ENCODE data around the gene HDAC10.

HDAC10 gene

DNA sequence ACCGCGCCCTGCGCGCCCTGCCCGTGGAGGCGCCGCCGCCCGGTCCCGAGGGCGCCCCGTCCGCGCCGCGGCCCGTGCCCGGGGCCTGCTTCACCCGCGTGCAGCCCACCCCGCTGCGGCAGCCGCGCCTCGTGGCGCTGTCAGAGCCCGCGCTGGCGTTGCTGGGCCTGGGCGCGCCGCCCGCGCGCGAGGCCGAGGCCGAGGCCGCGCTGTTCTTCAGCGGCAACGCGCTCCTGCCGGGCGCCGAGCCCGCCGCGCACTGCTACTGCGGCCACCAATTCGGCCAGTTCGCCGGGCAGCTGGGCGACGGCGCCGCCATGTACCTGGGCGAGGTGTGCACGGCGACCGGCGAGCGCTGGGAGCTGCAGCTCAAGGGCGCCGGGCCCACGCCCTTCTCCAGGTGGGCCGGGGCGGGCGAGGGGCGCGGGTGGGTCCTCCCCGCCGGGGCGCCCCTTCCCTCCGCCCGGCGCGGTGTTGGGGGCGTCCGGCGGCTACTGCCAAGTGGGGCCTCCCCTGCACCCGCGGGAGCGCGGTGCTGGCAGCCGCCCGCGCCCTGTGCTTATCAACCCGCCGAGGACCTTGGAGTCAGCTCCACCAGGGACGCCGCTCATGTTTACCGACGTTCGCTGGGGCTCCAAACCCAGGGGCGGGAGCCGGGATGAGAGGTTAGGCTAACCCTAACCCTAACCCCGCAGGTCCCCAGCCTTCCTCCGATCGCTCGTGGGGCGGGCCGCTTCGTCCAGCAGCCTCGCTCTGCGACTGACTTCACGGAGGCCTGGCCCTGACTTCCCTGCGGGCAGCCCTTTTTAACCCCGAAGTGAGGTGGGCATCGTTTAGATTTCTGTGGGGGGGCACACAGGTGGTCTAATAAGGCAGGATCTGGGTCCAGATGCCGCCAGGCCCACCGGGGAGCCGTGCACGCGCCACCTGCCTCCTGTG lies 49.6 kb downstream of the HDAC10 start:
- TF ChIP-seq, protein P1, sequence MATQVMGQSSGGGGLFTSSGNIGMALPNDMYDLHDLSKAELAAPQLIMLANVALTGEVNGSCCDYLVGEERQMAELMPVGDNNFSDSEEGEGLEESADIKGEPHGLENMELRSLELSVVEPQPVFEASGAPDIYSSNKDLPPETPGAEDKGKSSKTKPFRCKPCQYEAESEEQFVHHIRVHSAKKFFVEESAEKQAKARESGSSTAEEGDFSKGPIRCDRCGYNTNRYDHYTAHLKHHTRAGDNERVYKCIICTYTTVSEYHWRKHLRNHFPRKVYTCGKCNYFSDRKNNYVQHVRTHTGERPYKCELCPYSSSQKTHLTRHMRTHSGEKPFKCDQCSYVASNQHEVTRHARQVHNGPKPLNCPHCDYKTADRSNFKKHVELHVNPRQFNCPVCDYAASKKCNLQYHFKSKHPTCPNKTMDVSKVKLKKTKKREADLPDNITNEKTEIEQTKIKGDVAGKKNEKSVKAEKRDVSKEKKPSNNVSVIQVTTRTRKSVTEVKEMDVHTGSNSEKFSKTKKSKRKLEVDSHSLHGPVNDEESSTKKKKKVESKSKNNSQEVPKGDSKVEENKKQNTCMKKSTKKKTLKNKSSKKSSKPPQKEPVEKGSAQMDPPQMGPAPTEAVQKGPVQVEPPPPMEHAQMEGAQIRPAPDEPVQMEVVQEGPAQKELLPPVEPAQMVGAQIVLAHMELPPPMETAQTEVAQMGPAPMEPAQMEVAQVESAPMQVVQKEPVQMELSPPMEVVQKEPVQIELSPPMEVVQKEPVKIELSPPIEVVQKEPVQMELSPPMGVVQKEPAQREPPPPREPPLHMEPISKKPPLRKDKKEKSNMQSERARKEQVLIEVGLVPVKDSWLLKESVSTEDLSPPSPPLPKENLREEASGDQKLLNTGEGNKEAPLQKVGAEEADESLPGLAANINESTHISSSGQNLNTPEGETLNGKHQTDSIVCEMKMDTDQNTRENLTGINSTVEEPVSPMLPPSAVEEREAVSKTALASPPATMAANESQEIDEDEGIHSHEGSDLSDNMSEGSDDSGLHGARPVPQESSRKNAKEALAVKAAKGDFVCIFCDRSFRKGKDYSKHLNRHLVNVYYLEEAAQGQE (IDR thresholded peaks at IDR 0.05; ENCODE audit: insufficient read depth in 1 of 2, low read depth in 2 of 2, low read length in 2 of 2) = no peak
- TF ChIP-seq TAF1 (IDR thresholded peaks at IDR 0.05; ENCODE audit: borderline replicate concordance, insufficient read depth, low read length) = no peak
- TF ChIP-seq POLR2AphosphoS5 (IDR thresholded peaks at IDR 0.05; ENCODE audit: low read depth, low read length) = no peak
- TF ChIP-seq SIN3A (IDR thresholded peaks at IDR 0.05; ENCODE audit: borderline replicate concordance, insufficient read depth, low read length) = no peak
- no peak for TF ChIP-seq FOXP2 (optimal IDR thresholded peaks at IDR 0.05; ENCODE audit: borderline replicate concordance, extremely low read depth, extremely low read length, insufficient read depth)

DNA sequence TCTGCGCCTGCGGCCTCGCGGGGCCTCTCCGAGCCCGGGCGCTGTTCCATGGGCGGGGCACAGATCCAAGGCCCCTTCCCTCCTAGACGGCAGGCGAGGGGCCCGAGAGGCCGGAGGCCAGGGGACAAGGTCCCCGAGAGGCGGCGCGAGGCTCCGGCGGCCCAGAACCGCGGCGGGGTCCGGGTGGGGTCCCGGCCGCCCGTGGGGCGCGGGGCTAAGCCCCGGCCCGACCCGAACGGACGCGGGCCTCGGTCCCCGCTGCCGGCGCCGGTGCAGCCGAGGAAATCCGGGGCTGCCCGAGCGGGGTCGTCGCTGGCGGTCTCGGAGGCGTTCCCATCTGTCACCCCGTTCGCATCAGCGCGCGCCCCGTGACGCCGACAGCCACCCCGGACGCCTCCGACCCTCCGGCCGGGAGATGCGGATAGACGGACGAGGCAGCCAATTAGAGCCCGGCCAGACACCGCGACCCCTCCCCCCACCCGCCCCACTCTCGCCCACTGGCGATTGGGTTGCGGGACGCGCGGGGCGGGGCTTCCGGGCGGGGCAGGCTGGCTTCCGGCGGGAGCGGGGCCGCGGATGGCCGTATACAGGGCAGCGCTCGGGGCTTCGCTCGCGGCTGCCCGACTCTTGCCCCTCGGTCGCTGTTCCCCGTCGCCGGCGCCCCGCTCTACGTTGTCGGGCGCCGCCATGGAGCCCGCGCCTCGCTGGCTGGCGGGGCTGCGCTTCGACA lies 50.4 kb downstream of the HDAC10 start, which contains the start of gene SELENOO:
TSS of gene SELENOO (plus strand) at position 551 of the 730 bp plus-strand sequence. CDS start at position 577, 26 bp downstream.
- TF ChIP-seq, protein P1 (IDR thresholded peaks at IDR 0.05; ENCODE audit: insufficient read depth in 1 of 2, low read depth in 2 of 2, low read length in 2 of 2) = no peak
- TF ChIP-seq TAF1 (IDR thresholded peaks at IDR 0.05; ENCODE audit: borderline replicate concordance, insufficient read depth, low read length) (peak; percentile 51; the same call in 1 of the 2 replicates), SIN3A (IDR thresholded peaks at IDR 0.05; ENCODE audit: borderline replicate concordance, insufficient read depth, low read length) (no peak; the same call in 1 of the 2 replicates), FOXP2 (optimal IDR thresholded peaks at IDR 0.05; ENCODE audit: borderline replicate concordance, extremely low read depth, extremely low read length, insufficient read depth) (peak; percentile 38), POLR2AphosphoS5 (IDR thresholded peaks at IDR 0.05; ENCODE audit: low read depth, low read length) (peak; percentile 49; the same call in 1 of the 2 replicates)

DNA sequence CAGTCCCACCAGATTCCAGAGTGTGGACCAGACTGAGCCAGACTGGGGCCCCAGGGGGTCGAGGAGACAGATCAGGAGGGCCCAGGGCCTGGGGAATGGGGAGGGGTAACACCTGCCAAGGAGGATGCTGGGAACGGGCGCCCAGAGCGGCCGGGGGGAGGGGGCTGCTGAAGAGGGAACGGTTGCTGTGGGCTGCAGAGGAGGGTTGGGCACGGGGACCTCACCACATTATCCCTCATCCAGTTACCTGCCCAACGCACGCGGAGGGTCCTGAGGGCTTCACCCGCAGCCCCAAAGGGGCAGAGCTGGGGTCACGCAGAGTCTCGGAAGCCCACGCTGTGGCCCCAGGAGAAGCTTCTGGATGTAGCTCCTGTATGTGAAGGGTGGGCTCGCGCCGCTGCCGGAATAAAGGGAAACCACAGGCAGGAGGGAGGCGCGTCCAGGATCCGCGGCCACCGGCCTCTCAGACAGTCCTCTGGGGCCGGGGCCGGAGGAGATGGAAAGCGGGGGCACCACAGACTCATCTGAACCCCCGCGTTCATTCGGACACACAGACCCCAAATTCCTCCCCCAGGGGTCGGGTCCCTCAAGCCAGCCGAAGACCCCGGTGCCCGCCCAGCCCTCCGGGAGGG lies 51.1 kb downstream of the HDAC10 start:
- TF ChIP-seq TAF1 (IDR thresholded peaks at IDR 0.05; ENCODE audit: borderline replicate concordance, insufficient read depth, low read length) (no peak), POLR2AphosphoS5 (IDR thresholded peaks at IDR 0.05; ENCODE audit: low read depth, low read length) (peak; percentile 24; the same call in 1 of the 2 replicates)

DNA sequence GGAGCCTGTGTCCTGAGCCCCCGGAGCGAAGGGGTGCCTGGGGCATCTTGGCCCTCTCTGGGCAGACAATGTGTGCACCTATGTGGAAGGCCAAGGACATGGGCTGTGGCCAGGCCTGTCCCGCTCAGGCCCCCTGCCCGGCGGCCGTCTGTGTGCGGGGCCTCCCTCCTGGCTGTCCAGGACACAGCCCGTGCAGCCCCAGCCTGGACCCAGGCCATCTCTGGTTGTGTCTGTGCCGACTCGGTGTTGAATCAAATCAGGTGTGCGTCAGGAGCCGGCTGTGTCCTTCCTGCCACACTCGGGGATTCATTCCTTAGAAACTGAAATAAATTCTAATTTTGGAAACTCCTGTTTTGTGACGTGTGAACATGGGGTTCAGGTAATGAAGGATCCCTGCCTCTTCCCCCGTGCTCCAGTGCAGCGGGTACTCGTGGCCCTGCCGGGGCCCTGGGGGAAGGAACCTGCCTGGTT lies 51.8 kb downstream of the HDAC10 start:
- TF ChIP-seq SIN3A (IDR thresholded peaks at IDR 0.05; ENCODE audit: borderline replicate concordance, insufficient read depth, low read length) (no peak), TAF1 (IDR thresholded peaks at IDR 0.05; ENCODE audit: borderline replicate concordance, insufficient read depth, low read length) (no peak), FOXP2 (optimal IDR thresholded peaks at IDR 0.05; ENCODE audit: borderline replicate concordance, extremely low read depth, extremely low read length, insufficient read depth) (no peak), POLR2AphosphoS5 (IDR thresholded peaks at IDR 0.05; ENCODE audit: low read depth, low read length) (no peak)
- TF ChIP-seq, protein P1 (IDR thresholded peaks at IDR 0.05; ENCODE audit: insufficient read depth in 1 of 2, low read depth in 2 of 2, low read length in 2 of 2) = no peak

DNA sequence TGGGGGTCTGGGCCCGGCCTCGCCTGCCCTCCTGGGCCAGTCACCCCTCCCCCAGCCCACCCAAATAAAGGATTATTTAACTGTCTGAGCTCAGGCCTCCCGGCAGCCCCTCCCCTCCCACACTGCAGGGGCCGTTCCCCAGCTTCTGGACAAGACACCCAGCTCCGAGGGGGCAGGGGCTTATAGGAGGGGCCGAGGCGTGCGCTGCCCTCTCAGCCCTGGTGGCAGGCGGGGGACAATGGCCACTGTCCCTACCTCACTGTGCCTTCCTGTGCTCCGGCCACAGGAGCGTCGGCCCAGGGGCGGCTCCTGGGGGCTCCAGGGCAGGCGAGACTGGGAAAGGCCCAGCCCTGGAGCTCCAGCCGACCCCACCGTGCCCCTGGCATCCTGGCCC lies 52.4 kb downstream of the HDAC10 start:
- no peak for TF ChIP-seq FOXP2 (optimal IDR thresholded peaks at IDR 0.05; ENCODE audit: borderline replicate concordance, extremely low read depth, extremely low read length, insufficient read depth)
- TF ChIP-seq TAF1 (IDR thresholded peaks at IDR 0.05; ENCODE audit: borderline replicate concordance, insufficient read depth, low read length) = no peak
